Endothelial cell (in vitro differentiated cells): ENCODE data around the gene ARHGEF3. TPM values are rescaled to one million over a fixed set of nuclear protein-coding genes. Genes with fewer than 3 reads are reported as not detected.

Source experiments
- DNase-seq: peaks from one replicate; pipeline ENCODE4 v3.0.0; 2021; ENCODE audit warnings: low spot score
- H3K27ac Mint-ChIP-seq: one replicate; pipeline ENCODE4 v1.8.0; 2021; ENCODE audit warnings: mixed read lengths, inconsistent platforms; ENCODE audit not compliant: unreplicated experiment
- H3K27me3 Mint-ChIP-seq: one replicate; pipeline ENCODE4 v1.8.0; 2021; ENCODE audit warnings: mild to moderate bottlenecking, moderate library complexity, mixed read lengths, inconsistent platforms; ENCODE audit not compliant: unreplicated experiment
- H3K36me3 Mint-ChIP-seq: one replicate; pipeline ENCODE4 v1.8.0; 2021; ENCODE audit warnings: mild to moderate bottlenecking, low read depth, mixed read lengths, inconsistent platforms; ENCODE audit not compliant: unreplicated experiment
- H3K4me1 Mint-ChIP-seq: one replicate; pipeline ENCODE4 v1.8.0; 2021; ENCODE audit warnings: mild to moderate bottlenecking, mixed read lengths, inconsistent platforms; ENCODE audit not compliant: unreplicated experiment
- H3K4me3 Mint-ChIP-seq: one replicate; pipeline ENCODE4 v1.8.0; 2021; ENCODE audit warnings: mild to moderate bottlenecking, mixed read lengths, inconsistent platforms; ENCODE audit not compliant: unreplicated experiment
- H3K9me3 Mint-ChIP-seq: one replicate; pipeline ENCODE4 v1.8.0; 2021; ENCODE audit warnings: mixed read lengths, inconsistent platforms; ENCODE audit not compliant: unreplicated experiment
- total RNA-seq: library from RNA; stranded (reverse); fragmentation: NEBNext Ultra II Directional; extraction: Animal tissue kit (Norgen Biotek cat#: 25700); gene quantifications from one replicate; pipeline ENCODE4 v1.2.1, GENCODE V29; 2021; ENCODE audit not compliant: unreplicated experiment
- TF ChIP-seq, protein P1 (sequence below): fragments of 200-600 bp; sonication (generic); IDR thresholded peaks from one replicate; pipeline ENCODE4 v1.5.0; 2021; ENCODE audit warnings: antibody characterized with exemption; ENCODE audit not compliant: unreplicated experiment

ARHGEF3 gene
- total RNA-seq, 1 donor from 2014 or later: 4.0 TPM

DNA sequence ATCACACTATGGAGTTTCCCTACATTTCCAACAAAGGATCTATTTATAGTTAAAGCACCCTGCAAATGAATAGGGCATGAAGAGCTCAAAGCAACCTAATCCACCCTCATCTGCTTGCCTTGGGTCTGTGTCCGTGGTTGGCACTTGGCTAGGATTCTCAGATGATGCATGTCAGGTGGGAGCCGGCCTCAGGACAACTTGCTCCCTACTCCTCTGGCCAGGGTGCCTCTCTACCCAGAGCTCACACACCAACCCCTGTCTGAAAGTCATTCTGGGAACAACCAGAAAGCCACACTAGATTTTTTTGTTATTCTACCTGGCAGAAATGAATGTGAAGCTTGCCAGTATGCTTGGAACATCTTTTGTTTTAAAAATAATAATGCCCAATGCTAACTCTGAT, 13.2 kb downstream of the ARHGEF3 start:
- TF ChIP-seq, protein P1, sequence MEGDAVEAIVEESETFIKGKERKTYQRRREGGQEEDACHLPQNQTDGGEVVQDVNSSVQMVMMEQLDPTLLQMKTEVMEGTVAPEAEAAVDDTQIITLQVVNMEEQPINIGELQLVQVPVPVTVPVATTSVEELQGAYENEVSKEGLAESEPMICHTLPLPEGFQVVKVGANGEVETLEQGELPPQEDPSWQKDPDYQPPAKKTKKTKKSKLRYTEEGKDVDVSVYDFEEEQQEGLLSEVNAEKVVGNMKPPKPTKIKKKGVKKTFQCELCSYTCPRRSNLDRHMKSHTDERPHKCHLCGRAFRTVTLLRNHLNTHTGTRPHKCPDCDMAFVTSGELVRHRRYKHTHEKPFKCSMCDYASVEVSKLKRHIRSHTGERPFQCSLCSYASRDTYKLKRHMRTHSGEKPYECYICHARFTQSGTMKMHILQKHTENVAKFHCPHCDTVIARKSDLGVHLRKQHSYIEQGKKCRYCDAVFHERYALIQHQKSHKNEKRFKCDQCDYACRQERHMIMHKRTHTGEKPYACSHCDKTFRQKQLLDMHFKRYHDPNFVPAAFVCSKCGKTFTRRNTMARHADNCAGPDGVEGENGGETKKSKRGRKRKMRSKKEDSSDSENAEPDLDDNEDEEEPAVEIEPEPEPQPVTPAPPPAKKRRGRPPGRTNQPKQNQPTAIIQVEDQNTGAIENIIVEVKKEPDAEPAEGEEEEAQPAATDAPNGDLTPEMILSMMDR: no peak
- no peaks in the 10 kb centered on the region for H3K27me3 Mint-ChIP-seq
- DNase-seq: no peak
- no peak overlapping the region for H3K4me3 Mint-ChIP-seq
- H3K4me1 Mint-ChIP-seq: peaks cover 5% of the 10 kb centered on the region
- no peaks in the 10 kb centered on the region for H3K9me3 Mint-ChIP-seq
- H3K27ac Mint-ChIP-seq: no peak overlapping the region
- no peaks in the 10 kb centered on the region for H3K36me3 Mint-ChIP-seq

DNA sequence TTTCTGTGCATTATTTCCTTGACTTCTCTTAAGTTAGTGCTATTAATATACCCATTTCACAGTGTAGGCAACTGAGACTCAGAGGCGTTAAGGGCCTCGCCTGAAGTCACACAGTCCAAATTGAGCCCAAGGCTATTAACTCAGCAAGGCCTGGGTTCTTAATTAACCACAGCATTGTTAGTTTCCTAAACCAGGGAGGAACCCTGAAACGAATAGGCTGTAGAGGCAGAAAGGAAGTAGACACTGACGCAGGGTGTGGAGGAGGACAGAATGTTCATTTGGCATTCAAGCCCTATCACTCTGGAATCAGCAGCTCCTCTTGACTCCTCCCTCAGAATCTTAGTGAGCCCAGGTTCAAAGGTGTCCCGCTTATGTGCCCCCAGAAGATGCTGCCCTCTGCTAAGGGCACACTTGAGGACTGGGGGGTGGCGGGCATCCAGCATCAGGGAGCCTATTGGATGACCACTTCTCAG, 13.9 kb downstream of the ARHGEF3 start:
- Mint-ChIP-seq H3K36me3 (no peaks in the 10 kb centered on the region), H3K9me3 (no peaks in the 10 kb centered on the region), H3K27ac (no peak overlapping the region), H3K4me1 (peaks cover 12% of the 10 kb centered on the region), H3K27me3 (no peaks in the 10 kb centered on the region), H3K4me3 (no peak overlapping the region)
- TF ChIP-seq, protein P1: no peak
- DNase-seq: no peak

DNA sequence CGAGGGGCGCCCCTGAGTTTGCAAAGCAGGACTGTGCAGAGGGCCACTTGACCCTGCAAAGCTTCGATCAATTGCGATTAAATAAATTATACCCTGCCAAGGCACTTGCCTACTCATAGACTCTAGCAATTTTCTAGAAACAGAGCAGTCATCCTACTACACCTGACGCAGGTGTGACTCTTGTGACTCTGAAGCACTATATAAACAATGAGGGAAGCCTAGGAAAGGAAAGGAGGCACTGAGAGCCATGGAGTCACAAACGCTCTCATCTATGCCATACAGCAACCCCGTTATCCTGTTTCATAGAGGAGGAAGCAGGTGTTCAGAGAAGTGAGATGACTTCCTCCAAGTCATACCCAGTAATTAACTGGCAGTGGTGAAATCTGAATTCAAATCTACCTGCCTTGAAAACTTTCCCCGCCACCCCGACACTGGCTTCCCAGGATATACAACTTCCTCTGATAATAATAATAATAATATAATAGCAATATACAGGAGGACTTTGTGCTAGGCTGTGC, 14.4 kb downstream of the ARHGEF3 start:
- Mint-ChIP-seq H3K36me3 (no peaks in the 10 kb centered on the region), H3K9me3 (no peaks in the 10 kb centered on the region), H3K27me3 (no peaks in the 10 kb centered on the region), H3K4me1 (peaks cover 13% of the 10 kb centered on the region), H3K4me3 (no peak overlapping the region), H3K27ac (no peak overlapping the region)
- no peak for DNase-seq
- TF ChIP-seq, protein P1: no peak

DNA sequence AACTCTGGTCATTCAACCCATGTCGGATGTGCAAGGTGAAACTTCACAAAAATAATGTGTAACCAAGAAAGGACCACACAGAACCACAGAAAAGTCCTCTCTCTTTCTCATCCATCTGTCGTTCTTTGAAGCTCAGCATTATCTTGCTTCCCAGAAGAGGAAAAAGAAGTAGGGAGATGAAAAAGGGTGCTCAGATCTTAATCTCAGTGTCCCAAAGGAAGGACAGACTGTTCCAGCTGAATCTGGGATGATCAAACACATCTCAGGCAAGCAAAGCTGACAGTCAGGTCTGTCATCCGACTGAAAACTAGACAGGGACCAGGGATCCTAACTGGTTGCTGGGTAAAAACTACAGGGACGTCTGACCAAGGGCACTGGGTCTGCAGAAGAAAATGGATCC, 16.2 kb downstream of the ARHGEF3 start:
- DNase-seq: no peak
- TF ChIP-seq, protein P1: no peak
- no peak overlapping the region for H3K4me3 Mint-ChIP-seq
- no peaks in the 10 kb centered on the region for H3K27me3 Mint-ChIP-seq
- no peaks in the 10 kb centered on the region for H3K9me3 Mint-ChIP-seq
- H3K36me3 Mint-ChIP-seq: no peaks in the 10 kb centered on the region
- no peak overlapping the region for H3K27ac Mint-ChIP-seq
- H3K4me1 Mint-ChIP-seq: peaks cover 16% of the 10 kb centered on the region

DNA sequence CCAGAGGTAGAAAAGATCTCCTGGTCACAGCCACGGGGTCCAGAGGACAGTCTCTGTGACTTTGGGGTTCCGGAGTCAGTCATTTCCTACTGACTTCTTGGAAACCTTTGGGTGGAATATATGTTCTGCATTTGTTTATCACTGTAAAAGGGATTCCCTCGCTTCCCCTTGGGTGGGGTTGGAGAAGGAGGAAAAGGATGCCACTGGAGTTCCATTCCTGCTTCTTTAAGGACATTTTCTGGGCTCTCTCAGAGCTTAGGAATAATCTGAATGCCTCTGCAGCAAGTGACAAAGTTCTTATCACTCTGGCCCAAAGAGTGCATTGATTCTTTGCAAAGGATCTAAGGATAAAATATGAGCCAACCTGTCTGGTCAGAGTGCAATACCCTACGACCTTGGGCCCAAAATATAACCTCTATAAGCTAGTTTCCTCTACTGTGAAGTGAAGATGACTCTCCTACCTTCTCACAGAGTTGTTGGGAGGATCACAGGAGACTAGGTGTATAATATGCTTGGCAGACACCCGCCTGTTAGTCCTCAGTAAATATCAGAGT, 17.2 kb downstream of the ARHGEF3 start:
- no peak for DNase-seq
- H3K27me3 Mint-ChIP-seq: peaks cover under 1% of the 10 kb centered on the region
- no peak overlapping the region for H3K4me3 Mint-ChIP-seq

More for the DNA sequence above, 17.2 kb downstream of the ARHGEF3 start:
- no peaks in the 10 kb centered on the region for H3K36me3 Mint-ChIP-seq
- no peak overlapping the region for H3K27ac Mint-ChIP-seq
- TF ChIP-seq, protein P1: no peak
- H3K9me3 Mint-ChIP-seq: no peaks in the 10 kb centered on the region
- peaks cover 16% of the 10 kb centered on the region for H3K4me1 Mint-ChIP-seq
